GM12864 (cell line): ENCODE data around the gene SHLD2.
"Not testable (repeated sequence)": the region's sequence is repeated elsewhere in the genome, so short reads cannot be mapped to it uniquely, and the experiment has no call there.

ENCODE experiments used
- DNase-seq: peaks from one replicate; pipeline ENCODE4 v3.0.0-alpha.2; 2011; ENCODE audit warnings: low read depth
- H3K4me3 ChIP-seq: 2 replicates; pipeline ENCODE4 v1.5.1; 2011; ENCODE audit warnings: mild to moderate bottlenecking, low read depth, low read length, control low read depth
- TF ChIP-seq, protein P1 (sequence below): IDR thresholded peaks from 2 replicates; pipeline ENCODE4 v1.5.1; 2011; ENCODE audit warnings: low read depth, mild to moderate bottlenecking, moderate library complexity, low read length, control low read depth, inconsistent platforms; ENCODE audit errors: missing control alignments

Gene SHLD2

DNA sequence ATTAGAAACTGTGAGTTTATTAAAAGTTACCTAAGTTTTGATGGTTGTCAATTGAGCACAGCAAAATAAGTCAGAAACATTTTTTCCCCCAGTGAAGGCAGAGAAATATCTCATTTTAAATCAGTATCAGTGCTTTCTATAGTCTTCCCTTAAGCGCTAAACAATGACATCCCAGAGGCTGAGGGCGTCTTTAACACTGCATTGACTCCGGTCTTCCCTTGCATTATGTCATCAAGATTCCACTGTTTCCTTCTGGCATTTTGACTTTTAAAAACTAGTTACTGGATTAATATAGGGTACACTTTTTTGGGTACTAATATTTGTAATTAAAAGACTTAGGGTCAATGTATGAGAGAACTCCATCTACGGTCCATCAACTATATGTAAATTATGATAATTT lies 4.2 kb upstream of the SHLD2 start:
- DNase-seq, result no peak
- TF ChIP-seq, protein P1, sequence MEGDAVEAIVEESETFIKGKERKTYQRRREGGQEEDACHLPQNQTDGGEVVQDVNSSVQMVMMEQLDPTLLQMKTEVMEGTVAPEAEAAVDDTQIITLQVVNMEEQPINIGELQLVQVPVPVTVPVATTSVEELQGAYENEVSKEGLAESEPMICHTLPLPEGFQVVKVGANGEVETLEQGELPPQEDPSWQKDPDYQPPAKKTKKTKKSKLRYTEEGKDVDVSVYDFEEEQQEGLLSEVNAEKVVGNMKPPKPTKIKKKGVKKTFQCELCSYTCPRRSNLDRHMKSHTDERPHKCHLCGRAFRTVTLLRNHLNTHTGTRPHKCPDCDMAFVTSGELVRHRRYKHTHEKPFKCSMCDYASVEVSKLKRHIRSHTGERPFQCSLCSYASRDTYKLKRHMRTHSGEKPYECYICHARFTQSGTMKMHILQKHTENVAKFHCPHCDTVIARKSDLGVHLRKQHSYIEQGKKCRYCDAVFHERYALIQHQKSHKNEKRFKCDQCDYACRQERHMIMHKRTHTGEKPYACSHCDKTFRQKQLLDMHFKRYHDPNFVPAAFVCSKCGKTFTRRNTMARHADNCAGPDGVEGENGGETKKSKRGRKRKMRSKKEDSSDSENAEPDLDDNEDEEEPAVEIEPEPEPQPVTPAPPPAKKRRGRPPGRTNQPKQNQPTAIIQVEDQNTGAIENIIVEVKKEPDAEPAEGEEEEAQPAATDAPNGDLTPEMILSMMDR, result no peak
- H3K4me3 ChIP-seq, result no peak overlapping the region

- no peak for DNase-seq
- TF ChIP-seq, protein P1, result no peak
- H3K4me3 ChIP-seq, result peak overlapping the region; percentile 74
Measured at GRCh38 chr10:87092376-87092860, 2.6 kb upstream of the SHLD2 start.

GRCh38 chr10:87092861-87093631 lies 2.0 kb upstream of the SHLD2 start:
- TF ChIP-seq, protein P1, result no peak
- no peak for DNase-seq
- peak overlapping the region; percentile 74 for H3K4me3 ChIP-seq

- peak; percentile 39 for DNase-seq
- peak overlapping the region; percentile 74 for H3K4me3 ChIP-seq
- TF ChIP-seq, protein P1, result no peak
Measured at GRCh38 chr10:87093632-87094372, 1.2 kb upstream of the SHLD2 start.

DNA sequence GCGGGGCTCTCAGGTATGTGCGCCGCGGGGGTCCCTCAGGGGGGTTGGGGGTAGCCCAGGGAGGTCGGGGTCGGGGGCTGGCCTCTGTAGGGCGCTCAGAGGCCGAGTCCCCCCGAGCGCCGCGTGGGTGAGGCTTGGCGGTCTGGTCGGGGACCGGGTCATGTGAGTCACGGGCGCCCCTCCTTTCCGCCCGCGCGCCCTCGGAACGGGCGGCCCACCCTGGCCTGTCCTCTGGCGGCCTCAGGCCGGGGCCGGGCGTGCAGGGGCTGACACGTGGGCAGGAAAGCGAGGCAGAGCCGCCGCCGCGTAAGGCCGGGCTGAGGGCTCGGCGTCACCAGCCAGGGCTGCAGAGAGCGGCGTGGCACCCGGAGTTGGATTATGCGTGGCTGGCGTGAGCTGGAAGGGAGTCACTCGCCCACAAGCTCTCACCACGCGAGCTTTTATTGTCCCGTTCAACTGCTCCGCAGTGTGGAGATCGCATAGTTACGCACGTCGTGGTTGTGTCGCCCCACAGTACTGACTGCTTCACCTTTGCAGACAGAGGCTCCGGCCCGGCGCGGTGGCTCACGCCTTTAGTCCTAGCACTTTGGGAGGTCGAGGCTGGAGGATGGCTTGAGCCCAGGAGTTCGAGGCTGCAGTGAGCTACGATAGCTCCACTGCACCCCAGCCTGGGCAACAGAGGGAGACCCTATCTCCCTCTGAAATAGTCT lies 385 bp downstream of the SHLD2 start:
- TF ChIP-seq, protein P1, result no peak
- peak; percentile 50 for DNase-seq
- peak overlapping the region; percentile 74 for H3K4me3 ChIP-seq

GRCh38 chr10:87101996-87102395 lies 7.0 kb downstream of the SHLD2 start:
- DNase-seq, result no peak
- H3K4me3 ChIP-seq, result no peak overlapping the region
- TF ChIP-seq, protein P1, result no peak

- DNase-seq, result not testable (repeated sequence)
Measured at GRCh38 chr10:87104727-87105126, 9.7 kb downstream of the SHLD2 start.

More at GRCh38 chr10:87104727-87105126, 9.7 kb downstream of the SHLD2 start:
- H3K4me3 ChIP-seq, result not testable (repeated sequence)
